ENCODE measurements around the gene ADCY1. TPM values are rescaled to one million over a fixed set of nuclear protein-coding genes. Genes with fewer than 3 reads are reported as not detected.

ADCY1 gene
- total RNA-seq, 1 experiment from 2014 or later, result not detected

- H3K27me3 ChIP-seq, result no peaks in the 10 kb centered on the region
- no peaks in the 10 kb centered on the region for H3K4me1 ChIP-seq
- H3K27ac ChIP-seq, result no peak overlapping the region
- DNase-seq, result no peak
- no peaks in the 10 kb centered on the region for H3K36me3 ChIP-seq
- no peak overlapping the region for H3K4me3 ChIP-seq
- H3K9me3 ChIP-seq (replicated peaks), result no peaks in the 10 kb centered on the region
These were observed 89.9 kb downstream of the ADCY1 start for GRCh38 chr7:45663965-45664633.

- no peak for DNase-seq
- Histone ChIP-seq H3K27me3 (no peaks in the 10 kb centered on the region; the same call in 1 of the 2 replicates), H3K4me1 (no peaks in the 10 kb centered on the region)
These were observed 91.0 kb downstream of the ADCY1 start for GRCh38 chr7:45665172-45665571.

GRCh38 chr7:45670227-45670626 is 96.1 kb downstream of the ADCY1 start:
- DNase-seq, result no peak
- Histone ChIP-seq H3K4me3 (no peak overlapping the region), H3K27me3 (no peaks in the 10 kb centered on the region; the same call in 1 of the 2 replicates)

More at GRCh38 chr7:45665172-45665571, 91.0 kb downstream of the ADCY1 start:
- no peaks in the 10 kb centered on the region for H3K9me3 ChIP-seq (replicated peaks)
- H3K27ac ChIP-seq, result no peak overlapping the region
- no peak overlapping the region for H3K4me3 ChIP-seq
- no peaks in the 10 kb centered on the region for H3K36me3 ChIP-seq

GRCh38 chr7:45670717-45671116 is 96.5 kb downstream of the ADCY1 start:
- DNase-seq, result no peak
- Histone ChIP-seq H3K27me3 (no peaks in the 10 kb centered on the region; the same call in 1 of the 2 replicates), H3K4me1 (no peaks in the 10 kb centered on the region), H3K4me3 (no peak overlapping the region), H3K36me3 (no peaks in the 10 kb centered on the region), H3K9me3 (replicated peaks) (no peaks in the 10 kb centered on the region), H3K27ac (no peak overlapping the region)

More at GRCh38 chr7:45670227-45670626, 96.1 kb downstream of the ADCY1 start:
- H3K27ac ChIP-seq, result no peak overlapping the region
- no peaks in the 10 kb centered on the region for H3K9me3 ChIP-seq (replicated peaks)
- H3K36me3 ChIP-seq, result no peaks in the 10 kb centered on the region
- no peaks in the 10 kb centered on the region for H3K4me1 ChIP-seq

- no peak overlapping the region for H3K4me3 ChIP-seq
- H3K4me1 ChIP-seq, result no peaks in the 10 kb centered on the region
- H3K36me3 ChIP-seq, result no peaks in the 10 kb centered on the region
- H3K9me3 ChIP-seq (replicated peaks), result no peaks in the 10 kb centered on the region
- peaks cover 4% of the 10 kb centered on the region; the same call in 1 of the 2 replicates for H3K27me3 ChIP-seq
- DNase-seq, result no peak
- H3K27ac ChIP-seq, result no peak overlapping the region
These were observed 103.2 kb downstream of the ADCY1 start for GRCh38 chr7:45677311-45677900.

- H3K36me3 ChIP-seq, result no peaks in the 10 kb centered on the region
- no peaks in the 10 kb centered on the region for H3K9me3 ChIP-seq (replicated peaks)
- no peak overlapping the region for H3K27ac ChIP-seq
- no peak for DNase-seq
- no peaks in the 10 kb centered on the region for H3K4me1 ChIP-seq
- H3K27me3 ChIP-seq, result peaks cover 4% of the 10 kb centered on the region; the same call in 1 of the 2 replicates
- no peak overlapping the region for H3K4me3 ChIP-seq
These were observed 105.3 kb downstream of the ADCY1 start for GRCh38 chr7:45679516-45679915.

GRCh38 chr7:45680776-45681175 is 106.6 kb downstream of the ADCY1 start:
- Histone ChIP-seq H3K27me3 (peaks cover 4% of the 10 kb centered on the region; the same call in 1 of the 2 replicates), H3K27ac (no peak overlapping the region), H3K4me1 (no peaks in the 10 kb centered on the region), H3K4me3 (no peak overlapping the region), H3K9me3 (replicated peaks) (no peaks in the 10 kb centered on the region), H3K36me3 (no peaks in the 10 kb centered on the region)
- DNase-seq, result no peak

GRCh38 chr7:45681596-45682357 is 107.6 kb downstream of the ADCY1 start:
- Histone ChIP-seq H3K9me3 (replicated peaks) (no peaks in the 10 kb centered on the region), H3K4me1 (no peaks in the 10 kb centered on the region), H3K4me3 (no peak overlapping the region), H3K36me3 (no peaks in the 10 kb centered on the region), H3K27me3 (peaks cover 8% of the 10 kb centered on the region; the same call in 1 of the 2 replicates), H3K27ac (no peak overlapping the region)
- no peak for DNase-seq

- no peak overlapping the region for H3K27ac ChIP-seq
- no peak for DNase-seq
- peaks cover 9% of the 10 kb centered on the region; the same call in 1 of the 2 replicates for H3K27me3 ChIP-seq
These were observed 108.2 kb downstream of the ADCY1 start for GRCh38 chr7:45682358-45682735.

GRCh38 chr7:45682836-45683555 is 108.8 kb downstream of the ADCY1 start:
- no peak for DNase-seq
- Histone ChIP-seq H3K36me3 (no peaks in the 10 kb centered on the region), H3K4me1 (no peaks in the 10 kb centered on the region), H3K27ac (no peak overlapping the region), H3K9me3 (replicated peaks) (no peaks in the 10 kb centered on the region), H3K4me3 (no peak overlapping the region), H3K27me3 (peaks cover 13% of the 10 kb centered on the region; the same call in 1 of the 2 replicates)

More at GRCh38 chr7:45682358-45682735, 108.2 kb downstream of the ADCY1 start:
- H3K9me3 ChIP-seq (replicated peaks), result no peaks in the 10 kb centered on the region
- no peaks in the 10 kb centered on the region for H3K36me3 ChIP-seq
- H3K4me3 ChIP-seq, result no peak overlapping the region
- no peaks in the 10 kb centered on the region for H3K4me1 ChIP-seq

GRCh38 chr7:45683556-45684148 is 109.5 kb downstream of the ADCY1 start:
- Histone ChIP-seq H3K4me3 (no peak overlapping the region), H3K27ac (no peak overlapping the region), H3K36me3 (no peaks in the 10 kb centered on the region), H3K9me3 (replicated peaks) (no peaks in the 10 kb centered on the region), H3K4me1 (no peaks in the 10 kb centered on the region), H3K27me3 (peaks cover 11% of the 10 kb centered on the region; the same call in 1 of the 2 replicates)
- DNase-seq, result no peak

GRCh38 chr7:45684910-45685618 is 110.9 kb downstream of the ADCY1 start:
- Histone ChIP-seq H3K27me3 (peaks cover 11% of the 10 kb centered on the region; the same call in 1 of the 2 replicates), H3K9me3 (replicated peaks) (no peaks in the 10 kb centered on the region), H3K4me1 (no peaks in the 10 kb centered on the region), H3K36me3 (no peaks in the 10 kb centered on the region), H3K4me3 (no peak overlapping the region), H3K27ac (no peak overlapping the region)
- DNase-seq, result no peak

- Histone ChIP-seq H3K36me3 (no peaks in the 10 kb centered on the region), H3K27ac (no peak overlapping the region), H3K9me3 (replicated peaks) (no peaks in the 10 kb centered on the region), H3K27me3 (peaks cover 11% of the 10 kb centered on the region; the same call in 1 of the 2 replicates), H3K4me3 (no peak overlapping the region), H3K4me1 (no peaks in the 10 kb centered on the region)
- no peak for DNase-seq
These were observed 111.6 kb downstream of the ADCY1 start for GRCh38 chr7:45685619-45686240.

Data from SJCRH30 (cell line).